HAP-1 (cell line): ENCODE measurements around the gene PLA2G4A.

Source experiments
- DNase-seq, 2 experiments: peaks; one replicate each; pipeline ENCODE4 v3.0.0-alpha.2; 2016 to 2020; ENCODE audit warnings: low spot score in 2 of 2
- H3K27me3 ChIP-seq: fragments of 250-450 bp; sonication (Bioruptor Pico); 2 replicates; pipeline ENCODE4 v1.5.1; 2020; ENCODE audit warnings: low read depth, mild to moderate bottlenecking, moderate library complexity
- H3K36me3 ChIP-seq: fragments of 250-450 bp; sonication (Bioruptor Pico); replicated peaks from 2 replicates; pipeline ENCODE4 v1.5.1; 2020; ENCODE audit warnings: mild to moderate bottlenecking
- H3K4me1 ChIP-seq: fragments of 250-450 bp; sonication (Bioruptor Pico); 2 replicates; pipeline ENCODE4 v1.5.1; 2020; ENCODE audit warnings: mild to moderate bottlenecking
- H3K4me3 ChIP-seq: fragments of 250-450 bp; sonication (Bioruptor Pico); 2 replicates; pipeline ENCODE4 v1.5.1; 2020; ENCODE audit warnings: mild to moderate bottlenecking, moderate library complexity
- H3K9me3 ChIP-seq: fragments of 250-450 bp; sonication (Bioruptor Pico); 2 replicates; pipeline ENCODE4 v1.5.1; 2020; ENCODE audit warnings: mild to moderate bottlenecking, moderate library complexity
- in situ Hi-C: fragments of 300-500 bp; cut with MboI; formaldehyde crosslinking; loops from 3 replicates; pipeline ENCODE4 v1.14.3; 2020; ENCODE audit warnings: low sequenced_read_pairs, inconsistent platforms, mixed read lengths

PLA2G4A gene

DNA sequence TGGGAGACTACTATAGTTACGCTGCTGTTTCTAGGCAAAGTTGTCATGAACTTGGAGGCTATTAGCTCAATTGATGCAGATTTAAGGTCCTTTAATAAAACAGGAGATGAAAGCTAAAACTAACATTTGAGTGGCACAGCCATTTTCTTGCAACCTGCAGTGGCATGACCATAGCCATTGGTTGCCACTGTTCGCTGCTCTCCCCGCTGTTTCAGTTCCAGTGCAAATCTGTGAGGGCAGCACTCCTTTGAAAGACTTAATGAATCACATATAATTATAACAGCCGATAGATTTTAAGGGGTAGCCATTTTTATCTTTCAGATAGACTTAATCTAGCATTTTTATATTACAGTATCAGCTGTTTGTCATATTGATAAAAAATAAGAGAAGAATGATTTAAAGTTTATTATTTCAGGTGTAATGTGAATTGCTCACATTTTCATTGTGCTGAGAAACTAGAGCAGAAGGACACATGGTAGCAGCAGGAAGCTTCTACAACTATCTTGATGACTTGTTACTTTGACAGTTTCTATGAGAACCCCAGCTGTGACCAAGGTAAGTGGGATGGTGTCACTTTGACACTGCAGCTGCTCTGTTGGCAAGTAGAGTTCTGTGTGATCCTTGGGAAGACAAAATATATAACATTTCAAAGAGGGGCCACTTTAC is 203.7 kb downstream of the PLA2G4A start:
- in situ Hi-C loops = no loop called here
- Histone ChIP-seq H3K4me1 (no peaks in the 10 kb centered on the region), H3K4me3 (no peak overlapping the region), H3K27me3 (no peaks in the 10 kb centered on the region), H3K9me3 (no peaks in the 10 kb centered on the region; the same call in 1 of the 2 replicates), H3K36me3 (no peaks in the 10 kb centered on the region)
- no peak for DNase-seq

DNA sequence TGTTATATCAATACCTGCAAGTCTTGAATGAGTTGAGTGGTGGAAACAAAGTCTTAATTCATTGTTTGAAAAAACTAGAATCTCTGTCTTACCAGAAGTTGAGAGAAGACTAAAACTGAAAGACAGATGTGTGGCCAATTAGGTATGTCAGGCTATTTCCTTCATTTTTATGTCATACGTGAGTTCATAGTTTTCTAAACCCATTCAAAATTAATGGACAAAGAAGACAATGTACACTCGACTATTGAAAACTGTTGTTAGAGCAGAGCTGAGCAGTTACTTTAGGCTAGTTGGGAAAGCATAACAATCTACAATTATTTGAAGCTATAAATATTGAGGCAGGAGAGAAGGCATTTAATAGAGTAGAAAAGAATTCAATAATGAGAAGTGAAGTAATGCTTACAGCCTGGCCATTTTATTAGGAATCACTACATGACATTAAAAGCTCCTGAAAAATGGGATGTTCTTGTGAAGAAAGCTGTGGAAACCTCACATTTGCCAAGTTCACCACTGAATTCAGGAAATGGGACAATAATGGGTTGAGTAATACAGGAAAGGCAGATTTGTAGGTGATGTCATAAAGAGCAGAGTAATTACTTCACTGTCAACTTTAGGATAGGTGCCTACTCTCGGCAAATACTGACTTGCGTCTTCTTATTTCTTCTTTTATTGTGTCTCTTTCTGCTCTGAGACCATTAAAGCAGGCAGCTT is 204.4 kb downstream of the PLA2G4A start:
- Histone ChIP-seq H3K4me3 (no peak overlapping the region), H3K4me1 (no peaks in the 10 kb centered on the region), H3K27me3 (no peaks in the 10 kb centered on the region), H3K36me3 (no peaks in the 10 kb centered on the region), H3K9me3 (no peaks in the 10 kb centered on the region; the same call in 1 of the 2 replicates)
- DNase-seq = no peak
- in situ Hi-C loops = no loop called here

DNA sequence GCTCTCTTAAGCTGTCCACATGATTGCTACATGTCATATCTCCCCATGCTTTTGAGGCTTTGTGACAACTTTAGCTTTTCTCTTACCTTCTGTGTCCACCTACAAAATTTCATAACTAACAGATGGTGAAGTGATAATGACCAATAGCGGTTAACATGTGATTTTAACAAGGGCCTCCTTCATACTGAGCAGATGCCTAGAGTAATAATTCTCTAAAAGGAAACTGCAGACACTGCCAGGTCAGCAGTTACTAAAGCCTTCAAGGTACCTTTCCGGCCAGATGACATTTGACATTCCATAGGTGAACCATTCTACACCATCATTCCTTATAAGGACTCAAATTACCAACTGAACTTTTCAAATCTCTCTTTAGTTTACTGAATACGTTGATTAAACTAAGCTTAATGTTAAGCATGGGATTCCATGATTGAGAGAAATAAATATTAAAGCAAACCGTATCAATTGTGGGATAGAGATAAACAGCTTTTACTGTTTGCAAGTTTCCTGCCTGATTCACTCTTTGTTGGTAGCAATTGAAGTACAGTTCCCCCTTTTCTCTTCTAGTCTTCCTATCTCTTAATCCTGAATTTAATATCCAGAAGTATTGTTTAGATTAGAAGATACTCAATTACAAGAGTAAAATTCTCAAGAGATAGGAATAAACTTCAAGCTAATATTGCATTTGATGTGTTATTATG is 205.1 kb downstream of the PLA2G4A start:
- Histone ChIP-seq H3K4me3 (no peak overlapping the region), H3K4me1 (no peaks in the 10 kb centered on the region), H3K36me3 (no peaks in the 10 kb centered on the region), H3K27me3 (no peaks in the 10 kb centered on the region), H3K9me3 (no peaks in the 10 kb centered on the region; the same call in 1 of the 2 replicates)
- in situ Hi-C loops = no loop called here
- no peak for DNase-seq

DNA sequence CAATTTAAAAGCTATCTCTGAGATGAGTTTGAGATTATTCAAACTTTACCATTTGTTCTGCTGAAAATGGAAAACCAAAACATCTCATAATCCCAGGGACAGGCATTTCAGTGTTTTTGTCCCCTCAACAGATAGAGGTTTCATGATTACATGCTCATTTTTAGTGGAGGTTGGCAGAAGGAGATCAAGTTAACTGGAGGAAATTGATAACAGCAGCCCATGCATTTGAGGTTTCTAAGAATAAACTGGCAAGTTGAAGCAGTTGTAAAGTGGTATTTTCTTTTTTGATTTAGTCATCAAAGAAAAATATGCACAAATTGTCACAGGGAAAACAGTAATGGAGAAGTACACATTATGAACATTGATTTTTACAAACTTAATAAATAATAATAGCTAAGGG is 205.8 kb downstream of the PLA2G4A start:
- H3K9me3 ChIP-seq = no peaks in the 10 kb centered on the region
- H3K36me3 ChIP-seq = no peaks in the 10 kb centered on the region
- no peaks in the 10 kb centered on the region for H3K4me1 ChIP-seq
- H3K4me3 ChIP-seq = no peak overlapping the region
- no peaks in the 10 kb centered on the region for H3K27me3 ChIP-seq
- in situ Hi-C loops = no loop called here
- DNase-seq = no peak

DNA sequence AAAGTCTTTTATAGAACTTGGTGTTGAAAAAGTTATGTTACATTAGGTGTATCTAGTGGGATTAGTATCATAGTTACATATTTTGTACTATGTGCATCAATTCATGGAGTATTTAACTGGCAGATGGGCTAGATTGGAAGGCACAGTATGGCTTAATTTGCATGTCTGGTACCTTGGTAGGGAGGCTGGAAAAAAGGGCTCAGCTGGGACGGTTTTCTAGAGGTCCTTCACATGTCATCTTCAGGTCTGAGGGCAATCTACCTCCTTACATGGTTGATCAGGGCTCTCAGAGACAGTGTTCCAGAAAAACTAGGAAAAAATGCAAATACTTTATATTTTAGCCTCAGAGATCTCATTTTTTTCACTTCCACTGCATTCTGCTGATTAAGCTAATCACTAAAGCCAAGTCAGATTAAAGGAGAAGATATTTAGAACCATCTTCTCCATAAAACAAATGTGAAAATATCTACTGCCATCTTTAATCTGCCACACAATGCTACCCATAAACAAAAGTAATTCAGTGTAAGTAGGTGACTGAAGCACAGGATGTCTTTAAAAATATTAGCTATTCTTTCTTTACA is 209.3 kb downstream of the PLA2G4A start:
- H3K4me1 ChIP-seq = no peaks in the 10 kb centered on the region
- H3K27me3 ChIP-seq = no peaks in the 10 kb centered on the region
- no peak for DNase-seq
- H3K9me3 ChIP-seq = no peaks in the 10 kb centered on the region
- no peak overlapping the region for H3K4me3 ChIP-seq
- H3K36me3 ChIP-seq = no peaks in the 10 kb centered on the region
- in situ Hi-C loops = no loop called here
